Measurements from ENCODE around the gene OR52N1.

The OR52N1 gene

DNA sequence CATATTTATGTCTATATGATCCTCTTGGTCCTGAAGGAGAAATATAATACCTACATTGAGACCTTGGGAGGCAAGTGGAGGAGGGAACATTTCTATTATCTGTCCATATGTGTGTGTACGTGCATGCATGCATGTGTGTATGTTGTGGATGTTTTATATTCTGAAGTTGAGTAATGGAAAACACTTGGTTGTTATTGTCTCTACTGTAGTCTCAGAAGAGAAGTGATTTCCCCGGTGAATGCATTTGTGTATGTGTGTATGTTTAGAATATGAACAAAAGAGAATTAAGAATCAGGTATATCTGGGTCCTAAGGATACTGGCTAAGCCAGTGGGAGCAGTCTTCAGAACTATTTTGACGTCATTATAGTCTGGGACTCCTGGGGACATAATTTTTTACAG lies at the start of gene OR52N1:
OR52N1 (minus strand) TSS at position 101 of the 400 bp plus-strand sequence. CDS start 2,449 bp downstream, outside the sequence.
- no peaks in the 10 kb centered on the region for H3K36me3 Mint-ChIP-seq (ENCODE audit: low read depth)
- H3K27ac Mint-ChIP-seq, result no peak within 1 kb of the TSS
- no peaks in the 10 kb centered on the region for H3K4me1 Mint-ChIP-seq
- H3K4me3 Mint-ChIP-seq, result no peak within 1 kb of the TSS
- DNase-seq, result no peak
- H3K27me3 Mint-ChIP-seq, result no peaks in the 10 kb centered on the region
- no peak for ATAC-seq
- H3K9me3 Mint-ChIP-seq, result no peaks in the 10 kb centered on the region

- peaks cover 17% of the 10 kb centered on the region for H3K27me3 Mint-ChIP-seq
- H3K36me3 Mint-ChIP-seq (ENCODE audit: low read depth), result no peaks in the 10 kb centered on the region
- H3K4me3 Mint-ChIP-seq, result no peak overlapping the region
- no peak overlapping the region for H3K27ac Mint-ChIP-seq
- ATAC-seq (no peak), DNase-seq (no peak)
- no peaks in the 10 kb centered on the region for H3K9me3 Mint-ChIP-seq
- H3K4me1 Mint-ChIP-seq, result no peaks in the 10 kb centered on the region
Observed at GRCh38 chr11:5837695-5838094, 46.6 kb upstream of the OR52N1 start.

- DNase-seq (no peak), ATAC-seq (no peak)
- H3K36me3 Mint-ChIP-seq (ENCODE audit: low read depth), result no peaks in the 10 kb centered on the region
- H3K9me3 Mint-ChIP-seq, result no peaks in the 10 kb centered on the region
- no peaks in the 10 kb centered on the region for H3K4me1 Mint-ChIP-seq
- H3K27me3 Mint-ChIP-seq, result peaks cover 15% of the 10 kb centered on the region
- H3K4me3 Mint-ChIP-seq, result no peak overlapping the region
- no peak overlapping the region for H3K27ac Mint-ChIP-seq
Observed at GRCh38 chr11:5833446-5833845, 42.4 kb upstream of the OR52N1 start.

DNA sequence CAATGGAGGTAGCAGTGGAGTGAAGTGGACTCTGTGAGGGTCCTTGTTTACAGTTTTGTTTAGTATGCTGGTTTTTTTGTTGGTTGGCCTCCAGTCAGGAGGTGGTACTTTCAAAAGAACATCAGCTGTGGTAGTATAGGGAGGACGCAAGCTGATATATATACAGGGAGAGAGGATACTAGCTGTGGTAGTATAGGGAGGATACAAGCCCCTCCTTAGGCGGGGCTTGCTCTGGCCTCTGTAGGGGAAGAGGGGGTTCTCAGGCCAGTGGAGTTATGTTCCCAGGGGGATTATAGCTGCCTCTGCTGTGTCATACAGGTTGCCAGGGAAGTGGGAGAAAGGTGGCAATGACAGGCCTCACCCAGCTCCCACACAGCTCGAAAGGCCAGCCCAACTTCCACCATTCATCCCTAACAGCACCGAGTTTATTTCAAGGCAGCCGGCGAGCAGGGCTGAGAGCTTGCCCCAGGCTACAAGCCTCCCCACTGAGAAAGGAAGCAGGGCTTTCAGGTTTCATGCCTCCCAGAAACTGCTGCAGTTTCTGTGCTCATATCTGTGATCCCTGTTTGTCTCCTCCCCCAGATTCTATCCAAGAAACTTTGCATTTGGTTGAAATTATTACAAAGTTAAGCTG lies 40.2 kb upstream of the OR52N1 start:
- H3K9me3 Mint-ChIP-seq, result no peaks in the 10 kb centered on the region
- no peaks in the 10 kb centered on the region for H3K36me3 Mint-ChIP-seq (ENCODE audit: low read depth)
- H3K4me3 Mint-ChIP-seq, result no peak overlapping the region
- DNase-seq (no peak), ATAC-seq (no peak)
- no peak overlapping the region for H3K27ac Mint-ChIP-seq
- H3K27me3 Mint-ChIP-seq, result peaks cover 14% of the 10 kb centered on the region
- no peaks in the 10 kb centered on the region for H3K4me1 Mint-ChIP-seq

- Mint-ChIP-seq H3K36me3 (ENCODE audit: low read depth) (no peaks in the 10 kb centered on the region), H3K4me1 (peaks cover 19% of the 10 kb centered on the region), H3K4me3 (peak overlapping the region; percentile 34), H3K9me3 (no peaks in the 10 kb centered on the region), H3K27ac (peak overlapping the region; percentile 13), H3K27me3 (no peaks in the 10 kb centered on the region)
- ATAC-seq (no peak), DNase-seq (no peak)
Observed at GRCh38 chr11:5818245-5818886, 27.3 kb upstream of the OR52N1 start.

- Mint-ChIP-seq H3K27ac (no peak overlapping the region), H3K9me3 (no peaks in the 10 kb centered on the region), H3K36me3 (ENCODE audit: low read depth) (no peaks in the 10 kb centered on the region), H3K4me3 (no peak overlapping the region), H3K27me3 (no peaks in the 10 kb centered on the region), H3K4me1 (peaks cover 19% of the 10 kb centered on the region)
- ATAC-seq, result no peak
- no peak for DNase-seq
Observed at GRCh38 chr11:5815534-5815933, 24.5 kb upstream of the OR52N1 start.

- Mint-ChIP-seq H3K9me3 (no peaks in the 10 kb centered on the region), H3K4me1 (peaks cover 10% of the 10 kb centered on the region), H3K4me3 (no peak overlapping the region), H3K36me3 (ENCODE audit: low read depth) (no peaks in the 10 kb centered on the region), H3K27me3 (peaks cover 14% of the 10 kb centered on the region), H3K27ac (no peak overlapping the region)
- ATAC-seq, result no peak
- DNase-seq, result no peak
Observed at GRCh38 chr11:5809905-5810795, 19.1 kb upstream of the OR52N1 start.

DNA sequence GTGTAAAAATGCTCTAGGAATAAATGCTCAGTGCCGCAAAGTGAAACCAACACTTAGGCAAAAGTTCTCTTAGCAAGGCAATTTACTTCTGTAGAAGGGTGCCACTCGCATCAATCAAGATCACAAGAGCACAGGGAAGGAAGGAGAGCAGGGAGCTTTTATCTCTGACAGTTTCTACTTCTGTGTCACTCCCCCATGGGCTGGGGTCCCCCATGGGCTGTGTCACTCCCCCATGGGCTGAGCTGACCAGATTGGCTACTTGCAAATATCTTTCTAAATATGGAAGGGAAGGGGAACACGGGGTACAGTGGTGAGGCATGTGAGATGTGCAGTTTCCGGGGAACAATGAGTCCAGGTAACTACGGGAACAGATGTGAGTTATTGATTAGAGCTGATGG lies 18.1 kb upstream of the OR52N1 start:
- Mint-ChIP-seq H3K36me3 (ENCODE audit: low read depth) (no peaks in the 10 kb centered on the region), H3K27ac (no peak overlapping the region), H3K4me1 (peaks cover 7% of the 10 kb centered on the region), H3K4me3 (peak overlapping the region; percentile 84), H3K9me3 (peaks cover 4% of the 10 kb centered on the region), H3K27me3 (peaks cover 17% of the 10 kb centered on the region)
- DNase-seq, result no peak
- ATAC-seq, result no peak

- Mint-ChIP-seq H3K9me3 (peaks cover 8% of the 10 kb centered on the region), H3K27ac (no peak within 1 kb of the TSS), H3K4me1 (peaks cover 7% of the 10 kb centered on the region), H3K27me3 (peaks cover 17% of the 10 kb centered on the region), H3K4me3 (peak within 1 kb of the TSS; percentile 84), H3K36me3 (ENCODE audit: low read depth) (no peaks in the 10 kb centered on the region)
- DNase-seq (peak; percentile 76), ATAC-seq (peak; percentile 92)
Observed at GRCh38 chr11:5808500-5809121, 17.5 kb upstream of the OR52N1 start, which contains the start of gene OR52N2. Gene OR52N2, plus strand, starts transcription at chr11:5808924. Its CDS starts 11,412 bp downstream, at chr11:5820336.

- ATAC-seq, result no peak
- no peak overlapping the region for H3K27ac Mint-ChIP-seq
- peaks cover 17% of the 10 kb centered on the region for H3K27me3 Mint-ChIP-seq
- H3K4me1 Mint-ChIP-seq, result peaks cover 7% of the 10 kb centered on the region
- no peak overlapping the region for H3K4me3 Mint-ChIP-seq
- H3K36me3 Mint-ChIP-seq (ENCODE audit: low read depth), result peaks cover 2% of the 10 kb centered on the region
- DNase-seq, result no peak
- peaks cover 11% of the 10 kb centered on the region for H3K9me3 Mint-ChIP-seq
Observed at GRCh38 chr11:5807580-5807979, 16.5 kb upstream of the OR52N1 start.

GRCh38 chr11:5803982-5804381 lies 12.9 kb upstream of the OR52N1 start:
- Mint-ChIP-seq H3K4me1 (peaks cover 3% of the 10 kb centered on the region), H3K9me3 (peaks cover 11% of the 10 kb centered on the region), H3K36me3 (ENCODE audit: low read depth) (peaks cover 2% of the 10 kb centered on the region), H3K4me3 (no peak overlapping the region), H3K27me3 (peaks cover 11% of the 10 kb centered on the region), H3K27ac (no peak overlapping the region)
- ATAC-seq (no peak), DNase-seq (no peak)

- Mint-ChIP-seq H3K27me3 (peaks cover 9% of the 10 kb centered on the region), H3K27ac (no peak overlapping the region), H3K36me3 (ENCODE audit: low read depth) (no peaks in the 10 kb centered on the region), H3K4me1 (no peaks in the 10 kb centered on the region), H3K4me3 (no peak overlapping the region), H3K9me3 (no peaks in the 10 kb centered on the region)
- DNase-seq (no peak), ATAC-seq (no peak)
Observed at GRCh38 chr11:5796541-5796940, 5.5 kb upstream of the OR52N1 start.

GRCh38 chr11:5783255-5783654 lies 7.8 kb downstream of the OR52N1 start, which contains the start of gene OR52N5:
Gene OR52N5, minus strand, starts transcription at chr11:5783355. Its CDS starts 4,721 bp downstream, at chr11:5778634.
- Mint-ChIP-seq H3K27me3 (peaks cover under 1% of the 10 kb centered on the region), H3K36me3 (ENCODE audit: low read depth) (no peaks in the 10 kb centered on the region), H3K4me1 (no peaks in the 10 kb centered on the region), H3K4me3 (no peak within 1 kb of the TSS), H3K9me3 (no peaks in the 10 kb centered on the region), H3K27ac (no peak within 1 kb of the TSS)
- ATAC-seq, result no peak
- no peak for DNase-seq

- Mint-ChIP-seq H3K27ac (no peak overlapping the region), H3K36me3 (ENCODE audit: low read depth) (no peaks in the 10 kb centered on the region), H3K27me3 (no peaks in the 10 kb centered on the region), H3K4me1 (no peaks in the 10 kb centered on the region), H3K9me3 (no peaks in the 10 kb centered on the region), H3K4me3 (no peak overlapping the region)
- DNase-seq (no peak), ATAC-seq (no peak)
Observed at GRCh38 chr11:5767056-5767455, 24.0 kb downstream of the OR52N1 start.

All from activated naive CD8-positive, alpha-beta T cell treated with anti-CD3 and anti-CD28 coated beads, Interleukin-2, amount 50 U/mL, for 24 hours (primary cell).